Progenitor cell of endocrine pancreas (in vitro differentiated cells): ENCODE measurements around the gene SDS. TPM values are rescaled to one million over a fixed set of nuclear protein-coding genes. Genes with fewer than 3 reads are reported as not detected.

ENCODE experiments used
- DNase-seq: peaks from one replicate; pipeline ENCODE4 v3.0.0; 2021; ENCODE audit warnings: low spot score; ENCODE audit not compliant: unreplicated experiment
- H3K27ac Mint-ChIP-seq: 2 replicates; pipeline ENCODE4 v1.8.0; 2021; ENCODE audit warnings: mild to moderate bottlenecking, moderate library complexity, mixed read lengths
- H3K27me3 Mint-ChIP-seq: 2 replicates; pipeline ENCODE4 v1.8.0; 2021; ENCODE audit warnings: mixed read lengths
- H3K36me3 Mint-ChIP-seq: 2 replicates; pipeline ENCODE4 v1.8.0; 2022; ENCODE audit warnings: mixed read lengths; ENCODE audit not compliant: insufficient read depth
- H3K4me1 Mint-ChIP-seq: 2 replicates; pipeline ENCODE4 v1.8.0; 2021; ENCODE audit warnings: low read depth, mixed read lengths
- H3K4me3 Mint-ChIP-seq: 2 replicates; pipeline ENCODE4 v1.8.0; 2021; ENCODE audit warnings: low read depth, mild to moderate bottlenecking, moderate library complexity, mixed read lengths
- H3K9me3 Mint-ChIP-seq: 2 replicates; pipeline ENCODE4 v1.8.0; 2021; ENCODE audit warnings: low read depth, mixed read lengths
- CTCF ChIP-seq: fragments of 200-600 bp; sonication (generic); IDR thresholded peaks from one replicate; pipeline ENCODE4 v1.5.0; 2021; ENCODE audit warnings: antibody characterized with exemption, mild to moderate bottlenecking; ENCODE audit not compliant: unreplicated experiment
- total RNA-seq: library from RNA; stranded (reverse); gene quantifications from 2 replicates; pipeline ENCODE4 v1.2.1, GENCODE V29; 2021

Gene SDS
- total RNA-seq, 1 donor from 2014 or later = not detected

DNA sequence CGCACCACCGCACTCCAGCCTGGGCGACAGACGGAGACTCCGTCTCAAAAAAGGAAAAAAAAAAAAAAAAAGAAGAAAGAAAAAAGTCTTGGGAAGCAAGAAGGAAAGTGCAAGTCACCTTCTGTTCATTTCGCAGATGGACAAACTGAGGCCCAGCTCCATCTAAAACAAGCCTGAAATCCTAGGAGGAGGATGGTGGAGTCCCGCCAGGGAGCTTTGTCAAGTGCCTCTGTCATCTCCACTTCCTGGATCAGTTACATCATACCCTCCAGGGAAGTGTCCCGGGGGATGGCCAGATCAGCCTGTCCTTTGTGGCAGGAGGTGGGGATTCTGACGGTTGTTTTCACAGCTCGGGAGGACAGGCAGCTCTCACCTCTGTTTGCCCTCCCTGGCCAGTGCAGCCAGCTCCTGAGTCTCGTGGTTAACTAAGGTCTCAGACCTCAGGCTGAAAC is 9.8 kb upstream of the SDS start:
- TF ChIP-seq CTCF = no peak
- Mint-ChIP-seq H3K36me3 (no peaks in the 10 kb centered on the region), H3K4me3 (no peak overlapping the region), H3K27me3 (no peaks in the 10 kb centered on the region), H3K27ac (no peak overlapping the region), H3K4me1 (peaks cover 14% of the 10 kb centered on the region), H3K9me3 (no peaks in the 10 kb centered on the region)
- no peak for DNase-seq

- H3K9me3 Mint-ChIP-seq = no peaks in the 10 kb centered on the region
- no peaks in the 10 kb centered on the region for H3K27me3 Mint-ChIP-seq
- H3K4me3 Mint-ChIP-seq = no peak overlapping the region
- H3K36me3 Mint-ChIP-seq = no peaks in the 10 kb centered on the region
- no peak for TF ChIP-seq CTCF
- peaks cover 1% of the 10 kb centered on the region for H3K4me1 Mint-ChIP-seq
- no peak overlapping the region for H3K27ac Mint-ChIP-seq
- DNase-seq = no peak
Measured at GRCh38 chr12:113409462-113410124, 5.9 kb upstream of the SDS start.

GRCh38 chr12:113408756-113409298 is 5.1 kb upstream of the SDS start:
- Mint-ChIP-seq H3K9me3 (no peaks in the 10 kb centered on the region), H3K4me1 (peaks cover 3% of the 10 kb centered on the region), H3K27me3 (no peaks in the 10 kb centered on the region), H3K4me3 (no peak overlapping the region), H3K36me3 (no peaks in the 10 kb centered on the region), H3K27ac (no peak overlapping the region)
- no peak for TF ChIP-seq CTCF
- no peak for DNase-seq

GRCh38 chr12:113407931-113408600 is 4.4 kb upstream of the SDS start:
- no peak for DNase-seq
- peaks cover 3% of the 10 kb centered on the region for H3K4me1 Mint-ChIP-seq
- H3K4me3 Mint-ChIP-seq = no peak overlapping the region
- no peak for TF ChIP-seq CTCF
- no peaks in the 10 kb centered on the region for H3K36me3 Mint-ChIP-seq
- no peaks in the 10 kb centered on the region for H3K27me3 Mint-ChIP-seq
- no peaks in the 10 kb centered on the region for H3K9me3 Mint-ChIP-seq
- H3K27ac Mint-ChIP-seq = no peak overlapping the region

DNA sequence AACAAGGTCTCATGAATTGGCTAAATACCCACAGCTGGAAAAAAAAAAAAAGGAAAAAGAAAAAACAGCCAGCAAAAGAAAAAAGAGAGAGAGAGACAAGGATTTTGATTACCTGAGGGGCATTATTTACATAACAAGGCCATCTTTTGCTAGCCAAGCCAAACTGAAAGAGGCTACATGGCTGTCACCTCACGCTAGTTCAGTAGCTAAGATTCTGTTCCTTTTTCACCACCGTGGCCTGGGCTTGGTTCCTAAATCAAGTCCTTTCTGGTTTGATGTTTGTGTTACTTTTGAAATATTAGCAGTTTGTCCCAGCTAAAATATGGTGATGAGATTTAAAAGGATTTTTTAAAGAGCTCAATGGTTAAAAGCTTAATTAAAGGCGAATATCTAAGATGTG is 2.0 kb upstream of the SDS start:
- Mint-ChIP-seq H3K27ac (no peak overlapping the region), H3K36me3 (no peaks in the 10 kb centered on the region), H3K4me3 (no peak overlapping the region), H3K27me3 (no peaks in the 10 kb centered on the region), H3K9me3 (no peaks in the 10 kb centered on the region), H3K4me1 (peaks cover 3% of the 10 kb centered on the region)
- TF ChIP-seq CTCF = no peak
- no peak for DNase-seq
